Small intestine (tissue), 7 donors: Measurements from ENCODE around the gene CTSO. TPM values are rescaled to one million over a fixed set of nuclear protein-coding genes. Genes with fewer than 3 reads are reported as not detected.
A peak's percentile ranks its signal among the peaks of the same experiment; 100 is the strongest.
"Not testable (repeated sequence)": the region's sequence is repeated elsewhere in the genome, so short reads cannot be mapped to it uniquely, and the experiment has no call there.

Source experiments
- DNase-seq, 2 donors: peaks; one replicate each; pipeline versions ENCODE4 v3.0.0 to v3.0.0-alpha.2; 2013
- FAIRE-seq: peaks from 2 replicates; lab custom pipeline; 2012; peaks lifted over from hg19 to GRCh38; lab: Jason Lieb, UNC
- H3K27ac ChIP-seq, 3 donors: one replicate each; pipeline ENCODE4 v1.5.1; 2013; ENCODE audit warnings: low read length in 2 of 3, mild to moderate bottlenecking in 2 of 3, control low read depth in 1 of 3, inconsistent platforms in 1 of 3, low read depth in 1 of 3, moderate library complexity in 1 of 3
- H3K27me3 ChIP-seq, 3 donors: one replicate each; pipeline ENCODE4 v1.6.1; 2013; ENCODE audit warnings: low read length in 3 of 3, inconsistent platforms in 1 of 3; ENCODE audit not compliant: control insufficient read depth in 3 of 3, insufficient read depth in 3 of 3
- H3K36me3 ChIP-seq, 3 donors: one replicate each; pipeline ENCODE4 v1.6.1; 2013; ENCODE audit warnings: low read length in 3 of 3, inconsistent platforms in 1 of 3, low read depth in 1 of 3, mild to moderate bottlenecking in 1 of 3, moderate library complexity in 1 of 3; ENCODE audit not compliant: control insufficient read depth in 3 of 3, insufficient read depth in 2 of 3
- H3K4me1 ChIP-seq, 3 donors: one replicate each; pipeline ENCODE4 v1.6.1; 2013; ENCODE audit warnings: low read length in 2 of 3, inconsistent platforms in 1 of 3, low read depth in 1 of 3, mild to moderate bottlenecking in 1 of 3, moderate library complexity in 1 of 3; ENCODE audit not compliant: control insufficient read depth in 3 of 3, insufficient read depth in 2 of 3
- H3K4me3 ChIP-seq, 3 donors: one replicate each; pipeline ENCODE4 v1.5.1; 2013; ENCODE audit warnings: low read length in 3 of 3, control low read depth in 1 of 3, inconsistent platforms in 1 of 3, low read depth in 1 of 3, mild to moderate bottlenecking in 1 of 3, moderate library complexity in 1 of 3
- H3K9me3 ChIP-seq, 2 donors: one replicate each; pipeline ENCODE4 v1.6.1; 2013; ENCODE audit warnings: low read depth in 1 of 2, low read length in 1 of 2; ENCODE audit not compliant: control insufficient read depth in 2 of 2, insufficient read depth in 1 of 2
- WGBS, 3 donors: extraction: QIAGEN DNeasy Blood & Tissue Kit; methylation state at CpG; one replicate each; pipeline ENCODE4 v1.1.7; 2013; 5-methylcytosine and 5-hydroxymethylcytosine counted together
- polyA plus RNA-seq, 4 donors: library from polyadenylated mRNA; stranded (reverse) in 3 of 4; unstranded in 1 of 4; fragments of 200-250 nt in 3 of 4; fragments of 120-200 nt in 1 of 4; gene quantifications; one replicate each; pipeline versions ENCODE4 v1.2.1 to v1.2.3, GENCODE V29; 2013
- donor health status: healthy with polysubstance abuse.
- donor health status: control.
- donor health status: control.
- donor health status: Bipolar disorder and iron deficiency.
- donor health status: healthy.

CTSO gene
- polyA plus RNA-seq, 4 donors: 6.5 to 35.1 (median 9.9) TPM

- no peaks in the 10 kb centered on the region for H3K27me3 ChIP-seq
- H3K36me3 ChIP-seq: no peaks in the 10 kb centered on the region
- 7 to 11% (median 10%) methylated on average over 3 of the region's 3 CpGs for WGBS, 3 donors
- H3K9me3 ChIP-seq: peaks cover 0 to 10% of the 10 kb centered on the region in 2 donors
- peak overlapping the region in 1 of 3 donors; percentile 0 for H3K27ac ChIP-seq
- H3K4me3 ChIP-seq: no peak overlapping the region
- H3K4me1 ChIP-seq: peaks cover 0 to 8% (median 2%) of the 10 kb centered on the region in 3 donors
- FAIRE-seq (no peak), DNase-seq (peak in 1 of 2 donors; percentile 52)
Measured at GRCh38 chr4:155899891-155900290, 53.8 kb downstream of the CTSO start.

GRCh38 chr4:155898371-155898770 is 55.3 kb downstream of the CTSO start:
- not testable (repeated sequence) for H3K27ac ChIP-seq, H3K36me3 ChIP-seq, FAIRE-seq, H3K27me3 ChIP-seq, H3K4me3 ChIP-seq, H3K4me1 ChIP-seq, DNase-seq, H3K9me3 ChIP-seq
- 85 to 89% (median 87%) methylated on average over 2 of the region's 2 CpGs for WGBS, 3 donors

GRCh38 chr4:155891058-155891457 is 62.6 kb downstream of the CTSO start:
- Histone ChIP-seq H3K4me3 (no peak overlapping the region), H3K9me3 (peaks cover 0 to 17% of the 10 kb centered on the region in 2 donors), H3K27me3 (no peaks in the 10 kb centered on the region), H3K27ac (no peak overlapping the region), H3K4me1 (peaks cover 0 to 12% (median 0%) of the 10 kb centered on the region in 3 donors), H3K36me3 (no peaks in the 10 kb centered on the region)
- DNase-seq (no peak), FAIRE-seq (no peak)
- WGBS, 3 donors: 49 to 62% (median 57%) methylated on average over 3 of the region's 3 CpGs

GRCh38 chr4:155889946-155890345 is 63.7 kb downstream of the CTSO start:
- Histone ChIP-seq H3K4me3 (no peak overlapping the region), H3K4me1 (peaks cover 0 to 12% (median 0%) of the 10 kb centered on the region in 3 donors), H3K36me3 (no peaks in the 10 kb centered on the region), H3K27me3 (no peaks in the 10 kb centered on the region), H3K9me3 (peaks cover 0 to 17% of the 10 kb centered on the region in 2 donors), H3K27ac (peak overlapping the region in 1 of 3 donors; percentile 56)
- FAIRE-seq (no peak), DNase-seq (no peak)
- WGBS, 3 donors: 76 to 95% (median 85%) methylated on average over 2 of the region's 2 CpGs

GRCh38 chr4:155889031-155889793 is 64.5 kb downstream of the CTSO start:
- Histone ChIP-seq H3K27ac (peak overlapping the region in 1 of 3 donors; percentile 66), H3K36me3 (no peaks in the 10 kb centered on the region), H3K4me3 (no peak overlapping the region), H3K4me1 (peaks cover 0 to 12% (median 0%) of the 10 kb centered on the region in 3 donors), H3K9me3 (peaks cover 0 to 17% of the 10 kb centered on the region in 2 donors), H3K27me3 (no peaks in the 10 kb centered on the region)
- FAIRE-seq (no peak), DNase-seq (peak; percentile 37 to 75)
- WGBS, 3 donors: 7 to 28% (median 14%) methylated on average over 5 of the region's 5 CpGs

GRCh38 chr4:155887847-155888570 is 65.7 kb downstream of the CTSO start:
- peaks cover 0 to 12% (median 0%) of the 10 kb centered on the region in 3 donors for H3K4me1 ChIP-seq
- no peaks in the 10 kb centered on the region for H3K36me3 ChIP-seq
- DNase-seq: no peak
- no peak overlapping the region for H3K4me3 ChIP-seq
- H3K27me3 ChIP-seq: no peaks in the 10 kb centered on the region
- peaks cover 0 to 17% of the 10 kb centered on the region in 2 donors for H3K9me3 ChIP-seq
- no peak overlapping the region for H3K27ac ChIP-seq
- no peak for FAIRE-seq
- 59 to 62% (median 61%) methylated on average over 6 of the region's 6 CpGs for WGBS, 3 donors

GRCh38 chr4:155887045-155887444 is 66.6 kb downstream of the CTSO start:
- FAIRE-seq (no peak), DNase-seq (no peak)
- WGBS, 3 donors: 27 to 50% (median 49%) methylated on average over 1 of the region's 1 CpG

GRCh38 chr4:155885666-155886065 is 68.0 kb downstream of the CTSO start:
- H3K4me1 ChIP-seq: peaks cover 0 to 12% (median 0%) of the 10 kb centered on the region in 3 donors
- FAIRE-seq (no peak), DNase-seq (no peak)
- H3K27me3 ChIP-seq: no peaks in the 10 kb centered on the region
- peaks cover 0 to 4% of the 10 kb centered on the region in 2 donors for H3K9me3 ChIP-seq
- H3K4me3 ChIP-seq: no peak overlapping the region
- no peak overlapping the region for H3K27ac ChIP-seq
- 51 to 55% (median 54%) methylated on average over 6 of the region's 6 CpGs for WGBS, 3 donors
- no peaks in the 10 kb centered on the region for H3K36me3 ChIP-seq

More at GRCh38 chr4:155887045-155887444, 66.6 kb downstream of the CTSO start:
- H3K36me3 ChIP-seq: no peaks in the 10 kb centered on the region
- H3K27ac ChIP-seq: no peak overlapping the region
- no peak overlapping the region for H3K4me3 ChIP-seq
- peaks cover 0 to 14% of the 10 kb centered on the region in 2 donors for H3K9me3 ChIP-seq
- H3K4me1 ChIP-seq: peaks cover 0 to 12% (median 0%) of the 10 kb centered on the region in 3 donors
- no peaks in the 10 kb centered on the region for H3K27me3 ChIP-seq
